Caco-2 (cell line): Measurements from ENCODE around the gene NPAS4. TPM values are rescaled to one million over a fixed set of nuclear protein-coding genes. Genes with fewer than 3 reads are reported as not detected.

Source experiments
- BruUV-seq: library from RNA; stranded (reverse); fragments of 400-500 nt; replicated peaks from 2 replicates; lab custom pipeline; 2021; lab: Mats Ljungman, UMichigan
- CTCF ChIA-PET: fragments of 300-600 bp; sonication (Branson Sonifier 250); formaldehyde crosslinking; loops from one replicate; lab custom pipeline; 2022; ENCODE audit warnings: antibody characterized with exemption; lab: Charles Lee
- POLR2A ChIA-PET: fragments of 300-600 bp; sonication (Branson Sonifier 250); formaldehyde crosslinking; loops from one replicate; lab custom pipeline; 2022; ENCODE audit warnings: antibody characterized with exemption; lab: Charles Lee
- DNase-seq, 2 experiments: peaks; one replicate each; pipeline versions ENCODE4 v3.0.0 to v3.0.0-alpha.2; 2020 to 2022
- H3K27me3 ChIP-seq: replicated peaks from 2 replicates; pipeline ENCODE4 v1.6.0; 2011; ENCODE audit warnings: low read length; ENCODE audit not compliant: control insufficient read depth, insufficient read depth
- H3K36me3 ChIP-seq: 2 replicates; pipeline ENCODE4 v1.5.1; 2011; ENCODE audit warnings: low read length; ENCODE audit not compliant: control insufficient read depth, insufficient read depth
- H3K4me1 ChIP-seq: fragments of 250-450 bp; sonication (Bioruptor Pico); 2 replicates; pipeline ENCODE4 v1.5.1; 2020; ENCODE audit warnings: mild to moderate bottlenecking
- H3K4me3 ChIP-seq: 2 replicates; pipeline ENCODE4 v1.5.1; 2011; ENCODE audit warnings: low read depth, mild to moderate bottlenecking, control low read depth, low read length
- H3K9me3 ChIP-seq: fragments of 250-450 bp; sonication (Bioruptor Pico); 2 replicates; pipeline ENCODE4 v1.5.1; 2020; ENCODE audit warnings: mild to moderate bottlenecking, moderate library complexity
- H3K27ac Mint-ChIP-seq: one replicate; pipeline ENCODE4 v1.8.0; 2022; ENCODE audit warnings: mixed read lengths; ENCODE audit not compliant: unreplicated experiment
- H3K27me3 Mint-ChIP-seq: one replicate; pipeline ENCODE4 v1.8.0; 2022; ENCODE audit warnings: mixed read lengths; ENCODE audit not compliant: insufficient read depth, unreplicated experiment
- H3K36me3 Mint-ChIP-seq: one replicate; pipeline ENCODE4 v1.8.0; 2022; ENCODE audit warnings: mild to moderate bottlenecking, mixed read lengths; ENCODE audit not compliant: insufficient read depth, unreplicated experiment
- H3K4me1 Mint-ChIP-seq: one replicate; pipeline ENCODE4 v1.8.0; 2022; ENCODE audit warnings: low read depth, mixed read lengths; ENCODE audit not compliant: unreplicated experiment
- H3K4me3 Mint-ChIP-seq: one replicate; pipeline ENCODE4 v1.8.0; 2022; ENCODE audit warnings: mild to moderate bottlenecking, moderate library complexity, mixed read lengths; ENCODE audit not compliant: unreplicated experiment
- H3K9me3 Mint-ChIP-seq: one replicate; pipeline ENCODE4 v1.8.0; 2022; ENCODE audit warnings: mixed read lengths; ENCODE audit not compliant: unreplicated experiment
- CTCF ChIP-seq, 2 experiments: fragments of 200-600 bp in 1 of 2; IDR thresholded peaks; 1 replicate in 1 of 2; 2 replicates in 1 of 2; pipeline versions ENCODE4 v1.5.1 to v1.8.0; 2011 to 2022; ENCODE audit warnings: antibody characterized with exemption in 1 of 2, control low read depth in 1 of 2, inconsistent platforms in 1 of 2, low read depth in 1 of 2, low read length in 1 of 2, mild to moderate bottlenecking in 1 of 2, moderate library complexity in 1 of 2; ENCODE audit not compliant: insufficient read depth in 1 of 2, severe bottlenecking in 1 of 2, unreplicated experiment in 1 of 2
- intact Hi-C: fragments of 100-400 bp; cut with micrococcal nuclease; formaldehyde crosslinking; loops from one replicate; pipeline ENCODE4 v1.10.0; 2022; ENCODE audit not compliant: unreplicated experiment
- total RNA-seq: library from RNA; stranded (reverse); gene quantifications from 2 replicates; pipeline ENCODE4 v1.2.3, GENCODE V29; 2022

NPAS4 gene
- total RNA-seq, 1 experiment from 2014 or later: not detected

DNA sequence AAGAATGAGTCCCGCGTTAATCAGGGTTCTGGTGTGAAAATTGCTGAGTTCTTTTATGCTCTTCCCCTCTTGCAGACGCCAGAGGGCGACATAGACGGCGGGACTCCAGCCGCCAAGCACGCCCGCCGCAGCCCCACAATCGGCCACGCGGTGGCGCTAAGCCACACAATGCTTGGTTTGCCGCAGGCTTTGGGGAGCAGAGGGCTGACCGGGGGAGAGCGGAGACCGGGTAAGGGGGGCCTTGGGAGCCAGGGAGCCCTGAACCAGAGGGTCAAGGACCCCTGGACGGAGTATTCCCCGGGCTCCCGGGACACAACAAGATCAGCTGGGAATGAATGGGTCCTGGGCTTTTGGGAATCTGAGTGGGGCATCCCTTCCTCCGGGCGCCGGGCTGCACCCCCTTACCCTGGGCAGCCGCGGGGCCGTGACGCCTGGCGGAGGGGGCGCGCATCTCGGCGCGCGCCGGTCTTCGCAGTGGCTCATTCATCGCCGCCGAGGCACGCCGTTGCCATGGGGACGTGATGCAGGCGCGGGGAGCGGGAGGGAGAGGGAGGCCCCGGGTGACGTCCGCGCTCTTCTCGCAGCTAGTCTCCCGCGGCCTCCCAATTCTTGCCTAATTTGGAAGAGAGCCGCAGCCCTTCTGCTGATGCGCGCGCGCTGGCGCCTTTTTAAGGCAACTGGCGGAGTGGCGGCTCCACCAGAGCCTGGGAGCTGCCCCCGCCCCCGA lies 12.2 kb upstream of the NPAS4 start:
- H3K9me3 Mint-ChIP-seq: no peaks in the 10 kb centered on the region
- H3K27ac Mint-ChIP-seq: no peak overlapping the region
- peaks cover 28% of the 10 kb centered on the region for H3K27me3 Mint-ChIP-seq
- Histone ChIP-seq H3K27me3 (no peaks in the 10 kb centered on the region), H3K4me1 (no peaks in the 10 kb centered on the region), H3K4me3 (peak overlapping the region; percentile 19), H3K9me3 (no peaks in the 10 kb centered on the region), H3K36me3 (no peaks in the 10 kb centered on the region)
- intact Hi-C loops: loop anchor here (1.0 to 10.0 kb wide), 5 partner anchors 22 to 426 kb away; no protein-coding TSS in a partner anchor
- H3K36me3 Mint-ChIP-seq: no peaks in the 10 kb centered on the region
- no TSS peak for BruUV-seq
- ChIA-PET CTCF (interaction anchor here (1.0 to 2.2 kb wide), 7 partner anchors 13 to 270 kb away, joined by 3 to 9 read pairs (median 6); partner anchors contain the start of genes MRPL11, RBM4B and ZDHHC24), POLR2A (interaction anchor here (0.5 kb wide), 1 partner anchor 22 kb away, joined by 5 read pairs; no protein-coding TSS in a partner anchor)
- no peaks in the 10 kb centered on the region for H3K4me1 Mint-ChIP-seq
- peak overlapping the region; percentile 73 for H3K4me3 Mint-ChIP-seq
- TF ChIP-seq CTCF (IDR thresholded peaks at IDR 0.05; ENCODE audit: insufficient read depth in 1 of 2, low read depth in 1 of 2, low read length in 1 of 2, severe bottlenecking in 1 of 2, unreplicated experiment in 1 of 2): peak; percentile 99 to 100
- DNase-seq: peak; percentile 76 to 93

GRCh38 chr11:66409226-66409625 lies 11.6 kb upstream of the NPAS4 start:
- H3K9me3 Mint-ChIP-seq: no peaks in the 10 kb centered on the region
- no peak for TF ChIP-seq CTCF (IDR thresholded peaks at IDR 0.05; ENCODE audit: insufficient read depth in 1 of 2, low read depth in 1 of 2, low read length in 1 of 2, severe bottlenecking in 1 of 2, unreplicated experiment in 1 of 2)
- H3K27ac Mint-ChIP-seq: no peak overlapping the region
- no peaks in the 10 kb centered on the region for H3K36me3 ChIP-seq
- intact Hi-C loops: loop anchor here (10.0 kb wide), 1 partner anchor 426 kb away; no protein-coding TSS in a partner anchor
- no peaks in the 10 kb centered on the region for H3K4me1 Mint-ChIP-seq
- no peak overlapping the region for H3K4me3 ChIP-seq
- no peaks in the 10 kb centered on the region for H3K36me3 Mint-ChIP-seq
- peaks cover 28% of the 10 kb centered on the region for H3K27me3 Mint-ChIP-seq
- no TSS peak for BruUV-seq
- H3K9me3 ChIP-seq: no peaks in the 10 kb centered on the region
- no peaks in the 10 kb centered on the region for H3K4me1 ChIP-seq
- DNase-seq: no peak
- H3K4me3 Mint-ChIP-seq: peak overlapping the region; percentile 73
- no peaks in the 10 kb centered on the region for H3K27me3 ChIP-seq
- ChIA-PET CTCF (interaction anchor here (1.0 to 2.2 kb wide), 7 partner anchors 12 to 269 kb away, joined by 3 to 9 read pairs (median 6); partner anchors contain the start of genes MRPL11, PELI3, RBM4B and ZDHHC24), POLR2A (no interaction called here)

DNA sequence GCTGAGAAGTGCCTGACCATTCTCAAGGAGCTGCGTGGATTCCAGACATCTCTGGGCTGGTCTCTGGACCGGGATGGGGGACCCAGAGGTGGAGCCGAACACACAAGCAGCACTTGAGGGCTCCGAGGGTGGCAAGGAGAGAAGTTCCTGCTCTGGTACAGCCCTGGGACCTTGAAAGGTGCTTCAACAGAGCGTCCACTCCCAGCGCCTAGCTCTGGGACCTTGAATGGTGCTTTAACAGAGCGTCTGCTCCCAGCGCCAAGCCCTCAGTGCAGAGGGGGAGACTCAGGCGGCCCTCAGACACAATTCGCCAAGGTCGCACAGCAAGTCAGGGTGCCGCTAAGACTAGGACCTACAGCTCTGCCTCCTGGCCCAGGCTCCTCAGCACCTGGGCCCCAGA lies 10.6 kb upstream of the NPAS4 start:
- H3K4me1 Mint-ChIP-seq: no peaks in the 10 kb centered on the region
- intact Hi-C loops: no loop called here
- POLR2A ChIA-PET: interaction anchor here (0.6 kb wide), 1 partner anchor 27 kb away, joined by 3 read pairs; no protein-coding TSS in a partner anchor
- no peak overlapping the region for H3K27ac Mint-ChIP-seq
- no peak overlapping the region for H3K4me3 Mint-ChIP-seq
- no peaks in the 10 kb centered on the region for H3K36me3 ChIP-seq
- H3K9me3 Mint-ChIP-seq: no peaks in the 10 kb centered on the region
- BruUV-seq: no TSS peak
- H3K27me3 Mint-ChIP-seq: peaks cover 25% of the 10 kb centered on the region
- H3K27me3 ChIP-seq: no peaks in the 10 kb centered on the region
- no peak for TF ChIP-seq CTCF (IDR thresholded peaks at IDR 0.05; ENCODE audit: insufficient read depth in 1 of 2, low read depth in 1 of 2, low read length in 1 of 2, severe bottlenecking in 1 of 2, unreplicated experiment in 1 of 2)
- H3K4me1 ChIP-seq: no peaks in the 10 kb centered on the region
- H3K36me3 Mint-ChIP-seq: no peaks in the 10 kb centered on the region
- no peak for DNase-seq
- CTCF ChIA-PET: interaction anchor here (0.5 to 2.2 kb wide), 6 partner anchors 29 to 268 kb away, joined by 3 to 9 read pairs (median 6); partner anchors contain the start of genes DPP3, MRPL11, PELI3 and RBM4B
- H3K9me3 ChIP-seq: no peaks in the 10 kb centered on the region
- no peak overlapping the region for H3K4me3 ChIP-seq
